ENCODE measurements around the gene CNN2.

CNN2 gene

DNA sequence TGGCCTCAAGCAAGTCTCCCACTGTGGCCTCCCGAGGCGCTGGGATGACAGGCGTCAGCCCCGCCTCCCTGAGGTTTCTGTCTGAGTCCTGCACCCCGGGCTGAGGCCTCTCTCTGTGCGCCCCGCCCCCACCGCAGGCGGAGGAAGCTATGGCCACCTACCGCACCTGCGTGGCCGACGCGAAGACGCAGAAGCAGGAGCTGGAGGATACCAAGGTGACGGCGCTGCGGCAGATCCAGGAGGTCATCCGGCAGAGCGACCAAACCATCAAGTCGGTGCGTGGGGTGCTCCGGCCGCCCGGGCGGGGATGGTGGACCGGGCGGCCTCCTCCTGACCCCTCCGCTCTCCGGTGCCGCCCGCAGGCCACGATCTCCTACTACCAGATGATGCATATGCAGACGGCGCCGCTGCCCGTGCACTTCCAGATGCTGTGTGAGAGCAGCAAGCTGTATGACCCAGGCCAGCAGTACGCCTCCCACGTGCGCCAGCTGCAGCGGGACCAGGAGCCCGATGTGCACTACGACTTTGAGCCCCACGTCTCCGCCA is 53.2 kb downstream of the CNN2 start:
- FAIRE-seq (no peak), DNase-seq (ENCODE audit: insufficient read length, low spot score) (no peak)
- no peak for TF ChIP-seq CTCF (IDR thresholded peaks at IDR 0.05; ENCODE audit: insufficient read depth, missing control alignments)

DNA sequence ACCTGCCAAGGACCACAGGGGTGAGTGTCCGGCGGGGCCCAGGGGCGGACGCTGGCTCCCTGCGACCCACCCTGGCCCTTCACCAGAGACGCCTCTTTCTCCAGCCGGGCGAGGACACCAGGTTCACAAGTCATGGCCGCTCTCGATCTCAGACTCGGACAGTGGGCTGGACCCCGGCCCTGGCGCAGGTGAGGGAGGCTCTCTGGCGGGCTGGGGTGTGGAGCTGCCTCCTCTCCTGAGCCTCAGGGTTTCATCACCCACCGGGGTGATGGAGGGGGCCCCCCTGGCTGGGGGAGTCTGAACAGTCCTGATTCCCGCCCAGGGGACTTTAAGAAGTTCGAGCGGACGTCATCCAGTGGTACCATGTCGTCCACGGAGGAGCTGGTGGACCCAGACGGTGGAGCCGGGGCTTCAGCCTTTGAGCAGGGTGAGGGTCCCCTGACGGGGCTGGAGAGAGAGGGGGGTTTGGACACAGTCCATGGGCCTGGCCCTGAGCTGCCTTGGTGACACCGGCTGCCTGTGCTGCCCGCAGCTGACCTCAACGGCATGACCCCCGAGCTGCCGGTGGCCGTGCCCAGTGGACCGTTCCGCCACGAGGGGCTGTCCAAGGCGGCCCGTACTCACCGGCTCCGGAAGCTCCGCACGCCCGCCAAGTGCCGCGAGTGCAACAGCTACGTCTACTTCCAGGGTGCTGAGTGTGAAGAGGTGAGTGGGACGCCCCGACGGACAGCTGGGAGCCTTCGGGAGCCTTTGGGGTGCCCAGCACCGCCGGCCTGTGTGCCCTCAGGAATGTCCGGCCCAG is 54.2 kb downstream of the CNN2 start:
- FAIRE-seq (no peak), DNase-seq (ENCODE audit: insufficient read length, low spot score) (no peak)
- TF ChIP-seq CTCF (IDR thresholded peaks at IDR 0.05; ENCODE audit: insufficient read depth, missing control alignments): no peak

GRCh38 chr19:1081301-1082164 is 55.1 kb downstream of the CNN2 start:
- peak; percentile 16 for TF ChIP-seq CTCF (IDR thresholded peaks at IDR 0.05; ENCODE audit: insufficient read depth, missing control alignments)
- no peak for FAIRE-seq

GRCh38 chr19:1082165-1082927 is 55.9 kb downstream of the CNN2 start:
- DNase-seq (ENCODE audit: insufficient read length, low spot score) (no peak), FAIRE-seq (no peak)
- TF ChIP-seq CTCF (IDR thresholded peaks at IDR 0.05; ENCODE audit: insufficient read depth, missing control alignments): no peak

More at GRCh38 chr19:1081301-1082164, 55.1 kb downstream of the CNN2 start:
- no peak for DNase-seq (ENCODE audit: insufficient read length, low spot score)

DNA sequence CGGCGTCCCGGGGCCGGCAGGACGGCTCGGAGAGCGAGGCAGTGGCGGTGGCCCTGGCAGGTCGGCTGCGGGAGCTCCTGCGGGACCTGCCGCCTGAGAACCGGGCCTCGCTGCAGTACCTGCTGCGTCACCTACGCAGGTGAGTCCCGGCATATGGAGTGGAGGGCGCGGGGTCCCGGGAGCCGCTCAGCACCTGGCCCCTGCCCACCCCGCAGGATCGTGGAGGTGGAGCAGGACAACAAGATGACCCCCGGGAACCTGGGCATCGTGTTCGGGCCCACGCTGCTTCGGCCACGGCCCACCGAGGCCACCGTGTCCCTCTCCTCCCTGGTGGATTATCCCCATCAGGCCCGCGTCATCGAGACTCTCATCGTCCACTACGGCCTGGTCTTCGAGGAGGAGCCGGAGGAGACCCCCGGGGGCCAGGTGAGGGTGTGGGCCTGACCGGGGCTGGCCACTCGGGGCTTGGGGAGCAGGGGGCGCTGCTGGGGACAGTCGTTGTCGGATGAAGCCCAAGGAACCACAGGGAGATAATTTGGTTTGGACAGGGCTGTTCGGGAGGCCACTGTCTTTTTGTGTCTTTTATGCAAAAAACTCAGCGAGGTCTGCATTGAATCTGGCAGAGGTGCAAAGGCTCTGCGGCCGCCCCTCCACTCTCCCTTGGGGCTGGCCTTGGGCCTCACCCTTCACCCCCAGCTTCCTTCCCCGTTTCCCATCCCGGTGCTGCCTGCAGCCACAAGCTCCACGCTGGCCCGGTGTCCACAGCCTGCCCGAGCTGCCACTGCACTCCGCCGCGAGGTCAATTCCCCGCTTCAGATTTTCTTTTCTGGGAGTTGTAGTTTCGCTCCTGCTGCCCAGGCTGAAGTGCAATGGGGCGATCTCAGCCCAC is 56.8 kb downstream of the CNN2 start:
- TF ChIP-seq CTCF (IDR thresholded peaks at IDR 0.05; ENCODE audit: insufficient read depth, missing control alignments): no peak
- no peak for FAIRE-seq
- no peak for DNase-seq (ENCODE audit: insufficient read length, low spot score)
